Right forelimb (tissue), 1 donor: ENCODE measurements around the gene MYL6.
"Not testable (repeated sequence)": the region's sequence is repeated elsewhere in the genome, so short reads cannot be mapped to it uniquely, and the experiment has no call there.

Source experiments
- DNase-seq: peaks from one replicate; pipeline ENCODE4 v3.0.0-alpha.2; 2018

Gene MYL6

DNA sequence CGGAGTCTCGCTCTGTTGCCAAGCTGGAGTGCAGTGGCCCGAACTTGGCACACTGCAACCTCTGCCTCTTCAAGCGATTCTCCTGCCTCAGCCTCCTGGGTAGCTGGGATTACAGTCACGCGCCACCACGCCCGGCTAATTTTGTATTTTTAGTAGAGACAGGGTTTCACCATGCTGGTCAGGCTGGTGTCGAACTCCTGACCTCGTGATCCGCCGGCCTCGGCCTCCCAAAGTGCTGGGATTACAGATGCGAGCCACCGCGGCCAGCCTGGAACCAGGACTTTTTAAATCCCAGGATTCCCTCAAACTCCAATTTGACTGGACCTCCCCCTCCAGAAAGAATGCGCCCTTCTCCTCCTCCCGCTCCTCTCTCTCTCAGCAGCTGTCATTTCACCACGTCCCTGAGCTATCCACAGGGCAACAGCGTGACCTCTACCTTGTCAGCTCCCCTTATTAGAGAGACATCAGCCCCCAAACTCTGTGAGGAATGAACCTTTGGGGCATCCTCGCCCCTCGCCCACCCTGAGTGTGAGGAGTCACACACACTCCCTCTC lies 28.1 kb upstream of the MYL6 start:
- no peak for DNase-seq

GRCh38 chr12:56130876-56131275 lies 27.3 kb upstream of the MYL6 start:
- no peak for DNase-seq

GRCh38 chr12:56134897-56135296 lies 23.3 kb upstream of the MYL6 start:
- no peak for DNase-seq

- no peak for DNase-seq
Observed at GRCh38 chr12:56137853-56138571, 20.1 kb upstream of the MYL6 start.

DNA sequence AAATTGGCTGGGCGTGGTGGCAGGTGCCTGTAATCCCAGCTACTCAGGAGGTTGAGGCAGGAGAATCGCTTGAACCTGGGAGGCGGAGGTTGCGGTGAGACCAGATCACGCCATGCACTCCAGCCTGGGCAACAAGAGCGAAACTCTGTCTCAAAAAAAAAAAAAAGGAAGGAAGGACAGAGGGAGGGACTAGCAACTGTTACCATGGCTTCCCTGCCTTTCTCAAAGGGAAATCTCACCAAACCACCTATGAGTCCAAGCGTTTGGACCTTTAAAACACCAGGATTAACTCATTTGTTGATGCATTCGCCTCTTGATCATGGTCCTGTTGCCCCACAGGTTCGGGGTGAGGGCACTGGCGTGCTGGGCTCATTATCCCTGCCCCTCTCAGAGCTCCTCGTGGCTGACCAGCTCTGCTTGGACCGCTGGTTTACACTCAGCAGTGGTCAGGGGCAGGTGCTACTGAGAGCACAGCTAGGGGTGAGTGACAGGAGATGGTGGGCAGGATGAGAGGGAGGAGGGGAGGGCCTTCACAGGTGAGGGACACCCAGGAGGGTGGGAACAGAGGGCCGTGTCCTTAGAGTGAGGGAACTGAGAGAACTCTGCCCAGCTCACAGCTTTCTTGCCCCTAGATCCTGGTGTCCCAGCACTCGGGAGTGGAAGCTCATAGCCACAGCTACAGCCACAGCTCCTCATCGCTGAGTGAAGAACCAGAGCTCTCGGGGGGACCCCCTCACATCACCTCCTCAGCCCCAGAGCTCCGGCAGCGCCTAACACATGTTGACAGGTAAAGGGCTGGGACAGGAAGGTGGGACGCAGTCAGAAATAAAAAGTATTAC lies 16.0 kb upstream of the MYL6 start:
- DNase-seq = no peak

GRCh38 chr12:56143217-56143616 lies 14.9 kb upstream of the MYL6 start:
- DNase-seq = no peak

- DNase-seq = no peak
Observed at GRCh38 chr12:56143870-56144269, 14.3 kb upstream of the MYL6 start.

GRCh38 chr12:56145217-56145616 lies 12.9 kb upstream of the MYL6 start:
- no peak for DNase-seq

DNA sequence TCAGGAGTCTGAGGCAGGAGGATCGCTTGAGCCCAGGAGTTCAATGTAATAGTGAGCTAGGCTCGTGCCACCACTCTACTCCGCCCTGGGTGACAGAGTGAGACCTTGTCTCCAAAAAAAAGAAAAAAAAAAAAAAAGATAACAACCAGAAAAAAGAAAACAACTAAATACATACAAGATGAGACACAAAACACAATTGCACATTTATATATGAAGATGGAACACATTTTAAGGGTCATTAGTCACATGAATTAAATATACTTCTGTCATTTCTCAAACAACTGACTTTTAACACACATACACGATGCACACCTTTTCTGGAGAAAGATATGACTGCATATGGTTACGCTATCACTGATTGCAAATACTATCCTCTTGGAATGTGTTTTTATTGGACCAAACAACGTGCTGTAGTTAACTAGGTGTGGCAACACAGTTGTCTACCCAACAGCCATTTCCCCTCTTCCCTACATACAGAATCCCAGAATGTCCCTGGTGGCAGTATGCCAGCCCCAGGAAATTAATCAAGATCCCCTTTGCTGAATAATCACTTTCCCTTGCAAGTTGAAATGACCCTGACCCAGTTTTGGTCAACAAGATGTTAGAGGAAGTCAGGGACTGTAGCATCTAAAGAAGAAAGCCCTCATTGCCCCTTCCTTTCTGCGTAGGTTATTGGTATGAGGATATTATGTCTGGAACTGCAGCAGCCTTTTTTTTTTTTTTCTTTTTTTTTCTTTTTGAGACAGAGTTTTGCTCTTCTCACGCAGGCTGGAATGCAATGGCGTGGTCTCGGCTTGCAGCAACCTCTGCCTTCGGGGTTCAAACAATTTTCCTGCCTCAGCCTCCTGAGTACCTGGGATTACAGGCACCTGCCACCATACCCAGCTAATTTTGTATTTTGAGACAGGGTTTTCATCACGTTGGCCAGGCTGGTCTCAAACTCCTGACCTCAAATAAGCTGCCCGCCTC lies 11.4 kb upstream of the MYL6 start:
- no peak for DNase-seq

DNA sequence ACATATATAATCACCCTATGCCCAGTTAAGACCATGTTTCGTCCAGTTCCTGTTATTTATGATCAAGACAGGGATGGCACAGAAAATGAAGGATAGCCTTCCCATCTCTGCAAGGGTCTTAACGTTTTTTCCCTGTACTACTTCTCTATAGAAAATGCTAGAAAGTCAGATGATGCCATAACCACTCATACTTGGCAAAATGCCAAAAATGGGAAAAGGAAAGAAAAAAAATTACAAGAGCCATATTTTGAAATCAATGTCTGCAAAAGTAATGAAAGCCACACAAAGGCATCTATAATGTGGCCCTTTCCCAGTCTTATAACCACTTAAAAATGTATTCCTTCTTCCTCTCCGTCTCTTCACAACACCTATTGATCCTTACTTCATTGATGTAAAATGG lies 7.6 kb upstream of the MYL6 start:
- no peak for DNase-seq

- DNase-seq = no peak
Observed at GRCh38 chr12:56151672-56152131, 6.5 kb upstream of the MYL6 start.

- DNase-seq = peak; percentile 94
Observed at GRCh38 chr12:56152132-56152755, 5.9 kb upstream of the MYL6 start, which contains the start of gene MYL6B. MYL6B (plus strand) TSS chr12:56152587; CDS start chr12:56153919, 1,332 bp downstream.

GRCh38 chr12:56152756-56153677 lies 5.1 kb upstream of the MYL6 start:
- no peak for DNase-seq

- no peak for DNase-seq
Observed at GRCh38 chr12:56153678-56154065, 4.5 kb upstream of the MYL6 start.

DNA sequence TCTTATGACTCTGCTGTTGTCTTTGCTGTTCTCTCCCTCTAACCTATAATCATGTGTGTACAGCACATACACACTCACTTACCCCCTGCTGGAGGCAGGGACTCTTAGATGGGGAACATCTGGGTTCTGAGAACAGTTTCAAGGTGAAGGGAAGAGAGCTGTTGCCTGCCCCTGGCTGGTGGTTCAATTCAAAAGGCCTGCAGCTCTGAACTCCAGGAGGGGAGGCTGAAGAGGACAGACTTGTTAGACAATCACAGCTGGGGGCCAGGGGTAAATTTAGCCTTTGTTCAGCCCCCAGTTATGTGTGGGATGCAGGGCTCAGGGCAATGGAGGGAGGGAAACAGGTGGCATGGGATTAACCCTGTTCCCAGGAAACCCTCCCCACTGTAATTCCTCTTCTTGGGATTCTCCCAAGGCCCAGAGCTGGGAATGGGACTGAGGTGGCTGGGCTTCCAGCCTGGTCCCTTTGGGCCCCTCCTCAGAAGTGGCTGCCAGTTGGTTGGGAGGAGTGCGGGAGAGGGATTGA lies 3.9 kb upstream of the MYL6 start:
- DNase-seq = no peak

- no peak for DNase-seq
Observed at GRCh38 chr12:56154818-56155217, 3.3 kb upstream of the MYL6 start.

GRCh38 chr12:56155256-56155845 lies 2.8 kb upstream of the MYL6 start:
- DNase-seq = no peak

DNA sequence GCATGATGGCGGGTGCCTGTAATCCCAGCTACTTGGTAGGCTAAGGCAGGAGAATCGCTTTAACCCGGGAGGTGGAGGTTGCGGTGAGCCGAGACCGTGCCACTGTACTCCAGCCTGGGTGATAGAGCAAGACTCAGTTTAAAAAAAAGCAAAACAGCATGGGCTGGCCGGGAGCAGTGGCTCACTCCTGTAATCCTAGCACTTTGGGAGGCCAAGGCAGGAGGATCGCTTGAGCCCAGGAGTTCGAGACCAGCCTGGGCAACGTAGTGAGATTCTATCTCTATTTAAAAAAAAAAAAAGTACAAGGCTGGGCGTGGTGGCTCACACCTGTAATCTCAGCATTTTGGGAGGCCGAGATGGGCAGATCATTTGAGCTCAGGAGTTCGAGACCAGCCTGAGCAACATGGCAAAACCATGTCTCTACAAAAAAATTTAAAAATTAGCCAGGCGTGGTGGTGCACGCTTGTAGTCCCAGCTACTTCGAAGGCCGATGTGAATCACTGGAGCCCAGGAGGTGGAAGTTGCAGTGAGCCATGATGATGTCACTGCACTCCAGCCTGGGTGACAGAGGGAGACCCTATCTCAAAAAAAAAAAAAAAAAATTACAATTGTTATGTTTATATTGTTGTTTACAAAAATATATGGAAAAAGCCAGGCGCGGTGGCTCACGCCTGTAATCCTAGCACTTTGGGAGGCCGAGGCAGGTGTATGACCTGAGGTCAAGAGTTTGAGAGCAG lies 1.5 kb upstream of the MYL6 start:
- not testable (repeated sequence) for DNase-seq

DNA sequence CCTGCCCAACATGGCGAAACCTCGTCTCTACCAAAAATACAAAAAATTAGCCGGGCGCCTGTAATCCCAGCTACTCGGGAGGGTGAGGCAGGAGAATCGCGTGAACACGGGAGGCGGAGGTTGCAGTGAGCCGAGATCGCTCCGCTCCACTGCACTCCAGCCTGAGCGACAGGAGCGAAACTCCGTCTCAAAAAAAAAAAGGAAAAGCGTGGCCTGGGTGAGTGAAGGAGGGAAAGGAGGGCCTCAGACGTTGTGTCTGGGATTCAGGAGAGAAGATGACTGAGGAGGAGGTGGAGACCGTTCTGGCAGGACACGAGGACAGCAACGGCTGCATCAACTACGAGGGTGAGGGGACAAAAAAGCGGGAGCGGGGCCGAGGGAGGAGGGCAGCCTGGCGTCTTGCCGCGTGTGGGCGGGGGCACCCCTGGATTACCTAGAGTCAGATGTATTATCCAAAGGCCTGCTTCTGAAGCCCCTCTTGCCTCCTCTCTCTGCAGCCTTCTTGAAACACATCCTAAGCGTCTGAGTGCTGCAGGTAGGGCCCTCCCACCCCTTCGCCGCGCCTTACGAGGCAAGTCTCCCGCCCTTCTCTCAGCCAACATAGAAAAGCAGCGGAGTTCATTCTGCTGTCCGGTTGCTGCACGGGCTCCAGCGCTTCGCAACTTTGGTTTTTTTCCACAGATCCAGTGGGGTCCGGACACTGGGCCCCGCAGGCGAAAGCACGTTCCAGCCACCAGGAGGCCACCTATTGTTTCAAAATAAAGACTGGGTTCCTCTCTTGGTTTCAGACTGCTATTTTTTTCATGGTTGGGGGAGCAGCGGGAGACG lies 744 bp upstream of the MYL6 start:
- DNase-seq = peak; percentile 88
